Astrocyte of the cerebellum (primary cell): ENCODE results near the gene SATB1.

ENCODE experiments used
- DNase-seq: peaks from one replicate; pipeline ENCODE4 v3.0.0-alpha.2; 2011; ENCODE audit warnings: low read depth
- H3K4me3 ChIP-seq: 2 replicates; pipeline ENCODE4 v1.5.1; 2011; ENCODE audit warnings: mild to moderate bottlenecking, low read depth, low read length, moderate library complexity
- in situ Hi-C: cut with HindIII; loops from 2 replicates; pipeline ENCODE4 v1.10.0; 2017; ENCODE audit warnings: low sequenced_read_pairs
- TF ChIP-seq, protein P1 (sequence below): IDR thresholded peaks from 2 replicates; pipeline ENCODE4 v1.5.1; 2012; ENCODE audit warnings: low read length, low read depth, moderate library complexity, mild to moderate bottlenecking; ENCODE audit errors: missing control alignments

The SATB1 gene

GRCh38 chr3:18410205-18410604, 14.9 kb downstream of the SATB1 start:
- TF ChIP-seq, protein P1, sequence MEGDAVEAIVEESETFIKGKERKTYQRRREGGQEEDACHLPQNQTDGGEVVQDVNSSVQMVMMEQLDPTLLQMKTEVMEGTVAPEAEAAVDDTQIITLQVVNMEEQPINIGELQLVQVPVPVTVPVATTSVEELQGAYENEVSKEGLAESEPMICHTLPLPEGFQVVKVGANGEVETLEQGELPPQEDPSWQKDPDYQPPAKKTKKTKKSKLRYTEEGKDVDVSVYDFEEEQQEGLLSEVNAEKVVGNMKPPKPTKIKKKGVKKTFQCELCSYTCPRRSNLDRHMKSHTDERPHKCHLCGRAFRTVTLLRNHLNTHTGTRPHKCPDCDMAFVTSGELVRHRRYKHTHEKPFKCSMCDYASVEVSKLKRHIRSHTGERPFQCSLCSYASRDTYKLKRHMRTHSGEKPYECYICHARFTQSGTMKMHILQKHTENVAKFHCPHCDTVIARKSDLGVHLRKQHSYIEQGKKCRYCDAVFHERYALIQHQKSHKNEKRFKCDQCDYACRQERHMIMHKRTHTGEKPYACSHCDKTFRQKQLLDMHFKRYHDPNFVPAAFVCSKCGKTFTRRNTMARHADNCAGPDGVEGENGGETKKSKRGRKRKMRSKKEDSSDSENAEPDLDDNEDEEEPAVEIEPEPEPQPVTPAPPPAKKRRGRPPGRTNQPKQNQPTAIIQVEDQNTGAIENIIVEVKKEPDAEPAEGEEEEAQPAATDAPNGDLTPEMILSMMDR: no peak
- DNase-seq: no peak
- H3K4me3 ChIP-seq: no peak overlapping the region
- in situ Hi-C loops: no loop called here

GRCh38 chr3:18409266-18409665, 15.9 kb downstream of the SATB1 start:
- in situ Hi-C loops: no loop called here
- no peak for DNase-seq
- TF ChIP-seq, protein P1: no peak

DNA sequence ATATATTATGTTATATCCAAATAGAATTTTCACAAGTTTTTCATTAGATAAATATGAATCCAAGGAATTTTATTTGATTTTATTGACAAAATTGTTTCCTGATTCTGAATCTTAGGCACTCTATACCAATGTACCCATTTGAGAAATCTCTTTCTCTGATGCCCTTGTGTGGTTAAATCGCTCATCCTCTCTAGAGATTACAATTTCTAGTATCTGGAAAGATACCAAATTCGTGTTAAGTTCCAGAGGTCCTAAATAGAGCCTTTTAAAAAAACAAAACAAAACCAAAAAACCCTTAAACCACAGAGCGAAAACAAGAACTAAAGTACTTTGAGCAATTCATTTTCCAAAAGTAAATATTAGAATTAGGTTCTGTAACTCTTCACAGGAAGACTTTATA, 20.0 kb downstream of the SATB1 start:
- no peak for DNase-seq
- in situ Hi-C loops: no loop called here
- no peak overlapping the region for H3K4me3 ChIP-seq
- TF ChIP-seq, protein P1: no peak

More at GRCh38 chr3:18409266-18409665, 15.9 kb downstream of the SATB1 start:
- no peak overlapping the region for H3K4me3 ChIP-seq

DNA sequence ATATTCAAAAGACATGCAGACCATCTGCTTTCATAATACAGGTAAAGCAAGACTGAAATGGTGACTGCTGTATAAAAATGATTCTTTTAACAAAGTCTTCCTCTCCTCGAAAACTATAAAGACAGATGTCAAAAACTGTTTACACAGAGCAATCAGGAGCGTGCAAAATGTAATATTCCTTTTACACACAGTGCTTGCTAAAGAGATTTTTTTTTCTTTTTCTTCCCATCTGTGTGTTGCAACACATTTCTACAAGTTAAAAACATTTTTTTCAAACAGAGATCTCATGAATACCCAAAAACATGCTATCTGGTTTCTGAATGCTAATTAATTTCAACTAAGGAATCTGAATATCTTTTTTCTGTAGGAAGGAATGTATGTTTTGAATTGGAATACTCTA, 22.1 kb downstream of the SATB1 start:
- no peak for DNase-seq
- in situ Hi-C loops: no loop called here
- no peak overlapping the region for H3K4me3 ChIP-seq
- TF ChIP-seq, protein P1: no peak

- DNase-seq: no peak
- in situ Hi-C loops: no loop called here
- H3K4me3 ChIP-seq: no peak overlapping the region
- TF ChIP-seq, protein P1: no peak
Observed at GRCh38 chr3:18402239-18402799, 22.8 kb downstream of the SATB1 start.

- TF ChIP-seq, protein P1: no peak
- H3K4me3 ChIP-seq: no peak overlapping the region
- in situ Hi-C loops: no loop called here
- DNase-seq: no peak
Observed at GRCh38 chr3:18401300-18401961, 23.7 kb downstream of the SATB1 start.
